ENCODE measurements around the gene IER2.
"Not testable (repeated sequence)": the region's sequence is repeated elsewhere in the genome, so short reads cannot be mapped to it uniquely, and the experiment has no call there.

Gene IER2

GRCh38 chr19:13164343-13165161 is 14.3 kb downstream of the IER2 start:
- DNase-seq (ENCODE audit: low spot score): peak; percentile 99

- no peak for DNase-seq (ENCODE audit: low spot score)
Observed at GRCh38 chr19:13165162-13165997, 15.2 kb downstream of the IER2 start.

GRCh38 chr19:13166151-13166550 is 15.9 kb downstream of the IER2 start:
- DNase-seq (ENCODE audit: low spot score): not testable (repeated sequence)

DNA sequence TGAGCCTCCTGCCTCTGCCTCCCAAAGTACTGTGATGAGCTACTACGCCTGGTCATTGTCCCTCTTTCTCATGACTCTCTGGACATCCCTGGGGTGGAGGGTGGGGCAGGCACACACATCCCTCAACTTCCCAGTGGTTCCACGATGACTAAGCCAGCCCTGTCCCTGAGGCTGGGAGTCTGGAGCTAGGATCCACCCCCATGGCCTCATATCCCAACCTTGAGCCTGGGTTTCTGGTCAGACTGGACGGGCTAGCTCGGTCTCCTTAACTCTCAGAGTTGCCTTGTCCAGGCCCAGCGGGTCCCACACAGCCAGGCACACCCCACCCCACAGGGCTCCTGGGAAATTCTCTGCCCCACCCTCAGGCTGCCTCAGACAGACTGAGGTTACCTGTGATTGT is 19.6 kb downstream of the IER2 start:
- no peak for DNase-seq (ENCODE audit: low spot score)

DNA sequence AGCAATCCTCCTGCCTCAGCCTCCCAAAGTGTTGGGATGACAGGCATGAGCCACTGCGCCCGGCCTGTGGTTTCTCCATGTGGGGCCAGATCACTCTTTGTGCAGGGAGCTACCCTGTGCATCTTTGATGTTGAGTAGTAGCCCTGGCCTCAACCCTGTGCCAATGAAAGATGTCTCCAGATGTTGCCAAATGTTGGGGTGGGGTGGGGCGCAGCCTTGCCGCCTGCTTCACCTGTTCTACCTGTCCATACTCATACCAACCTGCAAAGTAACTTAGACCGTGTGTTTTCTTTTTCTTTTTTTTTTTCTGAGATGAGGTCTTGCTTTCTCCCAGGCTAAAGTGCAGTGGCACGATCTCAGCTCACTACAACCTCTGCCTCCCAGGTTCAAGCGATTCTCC is 20.9 kb downstream of the IER2 start:
- no peak for DNase-seq (ENCODE audit: low spot score)

DNA sequence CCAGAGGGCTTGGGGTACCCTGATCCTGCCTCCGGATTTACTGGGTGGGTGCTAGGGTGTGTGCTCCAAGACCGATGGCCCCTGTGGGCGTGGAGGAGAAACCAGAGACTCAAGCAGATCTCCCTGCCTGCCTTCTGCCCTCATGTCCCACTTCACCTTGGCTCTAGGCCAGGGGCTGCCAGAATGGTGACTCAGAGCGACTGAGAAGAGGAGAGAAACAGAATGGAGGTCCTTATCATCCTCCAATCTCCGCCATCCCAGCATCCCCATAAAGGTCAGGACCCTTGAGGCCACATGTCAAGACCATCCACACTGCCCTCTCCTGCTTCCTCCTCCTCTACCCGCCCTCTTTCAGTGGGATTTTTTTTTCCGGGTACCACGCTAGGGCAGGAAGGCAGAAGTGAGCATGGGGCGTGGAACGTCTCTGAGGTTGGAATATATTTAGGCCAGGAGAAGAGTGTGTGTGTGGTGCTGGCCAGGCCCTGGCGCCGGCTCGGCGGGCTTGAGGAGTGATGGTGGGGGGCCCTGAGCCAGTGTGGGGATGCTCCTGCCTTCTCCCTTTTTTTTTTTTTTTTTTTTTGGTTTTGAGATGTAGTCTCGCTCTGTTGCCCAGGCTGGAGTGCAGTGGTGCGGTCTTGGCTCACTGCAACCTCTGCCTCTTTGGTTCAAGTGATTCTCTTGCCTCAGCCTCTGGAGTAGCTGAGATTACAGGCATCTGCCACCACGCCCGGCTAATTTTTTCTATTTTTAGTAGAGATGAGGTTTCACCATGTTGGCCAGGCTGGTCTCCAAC is 22.3 kb downstream of the IER2 start:
- peak; percentile 73 for DNase-seq (ENCODE audit: low spot score)

DNA sequence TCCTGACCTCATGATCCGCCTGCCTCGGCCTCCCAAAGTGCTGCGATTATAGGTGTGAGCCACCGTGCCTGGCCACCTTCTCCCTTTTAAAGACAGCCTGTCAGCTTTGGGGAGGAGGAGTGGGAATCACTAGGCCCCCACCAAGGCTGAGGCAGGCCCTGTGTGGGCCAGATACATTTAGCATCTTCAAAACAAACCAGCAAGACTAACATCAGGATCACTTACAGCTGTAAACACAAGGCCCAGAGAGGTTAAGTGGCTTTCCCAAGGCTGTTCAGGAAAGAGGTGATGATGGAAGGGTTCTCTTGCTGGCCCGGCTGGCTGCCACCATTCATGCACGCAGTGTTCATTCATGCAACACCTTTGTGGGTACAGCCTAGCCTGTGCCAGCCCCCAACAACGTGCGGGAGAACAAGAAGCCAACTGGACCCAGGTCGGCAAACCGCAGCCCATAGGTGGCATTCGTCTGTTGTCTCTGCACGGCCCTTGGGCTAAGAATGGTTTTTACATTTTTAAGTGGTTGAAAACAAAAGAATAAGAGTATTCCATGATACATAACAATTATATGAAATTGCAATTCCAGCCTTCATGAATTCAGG is 23.0 kb downstream of the IER2 start:
- no peak for DNase-seq (ENCODE audit: low spot score)

DNA sequence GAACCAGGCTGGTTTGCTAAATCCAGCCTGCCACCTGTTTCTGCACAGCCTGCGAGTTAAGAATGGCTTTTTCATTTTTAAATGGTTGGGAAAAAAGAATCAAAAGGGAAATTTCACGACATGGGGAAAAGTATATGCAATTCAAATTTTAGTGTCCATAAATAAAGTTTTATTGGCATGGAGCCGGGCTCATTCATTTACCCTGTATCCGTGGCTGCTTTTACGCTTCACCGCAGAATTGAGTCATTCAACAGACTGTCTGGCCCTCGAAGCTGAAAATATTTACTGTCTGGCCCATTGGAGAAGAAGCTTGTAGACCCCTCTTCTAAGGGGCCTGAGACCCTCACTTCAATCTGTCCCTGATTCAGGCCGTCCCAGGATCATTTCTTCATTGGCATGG is 26.1 kb downstream of the IER2 start:
- DNase-seq (ENCODE audit: low spot score): no peak

DNA sequence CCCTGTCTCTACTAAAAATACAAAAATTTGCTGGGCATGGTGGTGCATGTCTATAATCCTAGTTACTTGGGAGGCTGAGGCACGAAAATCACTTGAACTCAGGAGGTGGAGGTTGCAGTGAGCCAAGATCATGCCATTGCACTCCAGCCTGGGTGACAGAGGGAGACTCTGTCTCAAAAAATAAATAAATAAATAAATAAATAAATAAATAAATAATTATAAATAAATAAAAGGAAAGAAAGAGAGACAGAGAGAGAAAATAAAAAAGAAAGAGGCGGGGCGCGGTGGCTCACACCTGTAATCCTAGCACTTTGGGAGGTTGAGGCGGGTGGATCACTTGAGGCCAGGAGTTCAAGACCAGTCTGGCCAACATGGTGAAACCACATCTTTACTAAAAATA is 27.4 kb downstream of the IER2 start:
- not testable (repeated sequence) for DNase-seq (ENCODE audit: low spot score)

DNA sequence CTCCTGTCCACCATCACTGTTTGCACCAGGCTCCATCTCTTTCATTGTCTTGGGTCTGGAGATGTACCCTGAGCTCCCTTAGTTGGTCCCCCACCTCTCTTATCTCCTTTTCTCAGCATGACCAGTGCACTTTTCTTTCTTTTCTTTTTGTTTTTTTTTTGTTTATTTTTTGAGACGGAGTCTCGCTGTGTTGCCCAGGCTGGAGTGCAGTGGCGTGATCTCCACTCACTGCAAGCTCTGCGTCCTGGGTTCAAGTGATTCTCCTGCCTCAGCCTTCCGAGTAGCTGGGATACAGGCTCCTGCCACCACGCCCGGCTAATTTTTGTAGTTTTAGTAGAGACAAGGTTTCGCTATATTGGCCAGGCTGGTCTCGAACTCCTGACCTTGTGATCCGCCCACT is 28.1 kb downstream of the IER2 start:
- DNase-seq (ENCODE audit: low spot score): not testable (repeated sequence)

DNA sequence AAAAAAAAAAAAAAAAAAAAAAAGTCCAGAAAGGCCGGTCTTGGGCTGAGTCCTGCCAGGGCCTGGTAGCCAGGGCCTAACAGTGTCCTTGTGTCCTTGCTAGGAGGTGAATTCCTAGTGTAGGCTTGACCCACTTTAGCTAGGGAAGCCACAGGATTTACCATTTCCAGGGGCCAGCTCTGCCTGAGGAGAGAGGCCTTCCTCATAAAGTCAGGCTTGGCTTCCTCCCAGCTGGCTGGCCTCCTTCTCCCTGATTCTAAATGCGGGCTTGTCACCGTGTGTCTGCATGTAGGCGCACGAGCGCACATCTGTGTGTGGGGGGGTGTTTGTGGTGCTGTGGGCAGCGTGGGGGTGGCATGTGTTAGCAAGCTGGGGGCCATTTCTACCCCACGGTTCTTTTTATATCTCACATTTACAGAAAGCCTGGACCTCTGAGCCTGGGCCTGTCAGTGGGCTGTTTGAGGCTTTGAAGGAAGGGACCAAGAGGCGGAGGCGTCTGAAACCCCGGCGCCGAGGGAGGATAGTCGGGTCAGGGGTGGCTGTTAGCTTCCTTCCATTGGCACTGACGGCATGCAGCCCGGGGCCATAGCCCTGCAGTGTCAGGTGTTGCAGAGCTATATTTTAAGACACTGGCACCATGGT is 31.7 kb downstream of the IER2 start:
- DNase-seq (ENCODE audit: low spot score): no peak

DNA sequence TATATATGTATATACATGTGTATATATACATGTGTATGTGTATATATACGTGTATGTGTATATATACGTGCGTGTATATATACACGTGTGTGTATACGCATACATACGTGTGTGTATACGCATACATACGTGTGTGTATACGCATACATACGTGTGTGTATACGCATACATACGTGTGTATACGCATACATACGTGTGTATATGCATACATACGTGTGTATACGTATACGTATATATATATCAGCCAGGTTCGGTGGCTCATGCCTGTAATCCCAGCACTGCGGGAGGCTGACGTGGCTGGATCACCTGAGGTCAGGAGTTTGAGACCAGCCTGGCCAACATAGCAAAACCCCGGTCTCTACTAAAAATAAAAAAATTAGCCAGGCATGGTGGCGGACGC is 34.7 kb downstream of the IER2 start:
- not testable (repeated sequence) for DNase-seq (ENCODE audit: low spot score)

DNA sequence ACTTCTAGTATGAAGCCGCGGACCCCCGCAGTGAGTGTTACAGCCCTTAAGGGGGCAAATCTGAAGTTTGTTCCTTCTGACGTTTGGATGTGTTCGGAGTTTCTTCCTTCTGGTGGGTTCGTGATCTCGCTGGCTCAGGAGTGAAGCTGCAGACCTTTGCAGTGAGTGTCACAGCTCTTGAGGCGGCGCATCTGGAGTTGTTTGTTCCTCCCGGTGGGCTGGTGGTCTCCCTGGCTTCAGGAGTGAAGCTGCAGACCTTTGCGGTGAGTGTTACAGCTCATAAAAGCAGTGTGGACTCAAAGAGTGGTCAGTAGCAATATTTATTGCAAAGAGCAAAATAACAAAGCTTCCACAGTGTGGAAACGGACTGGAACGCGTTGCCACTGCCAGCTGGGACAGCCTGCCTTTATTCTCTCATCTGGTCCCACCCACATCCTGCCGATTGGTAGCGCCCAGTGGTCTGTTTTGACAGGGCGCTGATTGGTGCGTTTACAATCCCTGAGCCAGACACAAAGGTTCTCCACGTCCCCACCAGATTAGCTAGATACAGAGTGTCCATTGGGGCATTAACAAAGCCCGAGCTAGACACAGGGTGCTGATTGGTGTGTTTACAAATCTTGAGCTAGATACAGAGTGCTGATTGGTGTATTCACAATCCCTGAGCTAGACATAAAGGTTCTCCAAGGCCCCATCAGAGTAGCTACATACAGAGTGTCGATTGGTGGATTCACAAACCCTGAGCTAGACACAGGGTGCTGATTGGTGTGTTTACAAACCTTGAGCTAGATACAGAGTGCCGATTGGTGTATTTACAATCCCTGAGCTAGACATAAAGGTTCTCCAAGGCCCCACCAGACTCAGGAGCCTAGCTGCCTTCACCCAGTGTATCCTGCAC is 35.8 kb downstream of the IER2 start:
- DNase-seq (ENCODE audit: low spot score): not testable (repeated sequence)

- not testable (repeated sequence) for DNase-seq (ENCODE audit: low spot score)
Observed at GRCh38 chr19:13186688-13187087, 36.5 kb downstream of the IER2 start.

DNA sequence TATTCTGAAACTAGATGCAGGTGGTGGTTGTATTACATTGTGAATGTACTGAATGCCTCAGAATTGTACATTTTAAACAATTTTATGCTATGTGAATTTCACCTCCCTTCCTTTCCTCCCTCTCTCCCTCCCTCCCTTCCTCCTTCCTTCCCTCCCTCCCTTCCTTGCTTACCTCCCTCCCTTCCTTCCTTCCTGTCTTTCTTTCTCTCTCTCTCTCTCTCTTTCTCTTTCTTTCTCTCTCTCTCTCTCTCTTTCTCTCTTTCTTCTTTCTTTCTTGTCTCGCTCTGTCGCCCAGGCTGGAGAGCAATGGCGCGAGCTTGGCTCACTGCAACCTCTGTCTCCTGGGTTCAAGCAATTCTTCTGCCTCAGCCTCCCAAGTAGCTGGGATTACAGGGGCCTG is 37.2 kb downstream of the IER2 start:
- DNase-seq (ENCODE audit: low spot score): no peak

- no peak for DNase-seq (ENCODE audit: low spot score)
Observed at GRCh38 chr19:13189600-13189999, 39.4 kb downstream of the IER2 start.

DNA sequence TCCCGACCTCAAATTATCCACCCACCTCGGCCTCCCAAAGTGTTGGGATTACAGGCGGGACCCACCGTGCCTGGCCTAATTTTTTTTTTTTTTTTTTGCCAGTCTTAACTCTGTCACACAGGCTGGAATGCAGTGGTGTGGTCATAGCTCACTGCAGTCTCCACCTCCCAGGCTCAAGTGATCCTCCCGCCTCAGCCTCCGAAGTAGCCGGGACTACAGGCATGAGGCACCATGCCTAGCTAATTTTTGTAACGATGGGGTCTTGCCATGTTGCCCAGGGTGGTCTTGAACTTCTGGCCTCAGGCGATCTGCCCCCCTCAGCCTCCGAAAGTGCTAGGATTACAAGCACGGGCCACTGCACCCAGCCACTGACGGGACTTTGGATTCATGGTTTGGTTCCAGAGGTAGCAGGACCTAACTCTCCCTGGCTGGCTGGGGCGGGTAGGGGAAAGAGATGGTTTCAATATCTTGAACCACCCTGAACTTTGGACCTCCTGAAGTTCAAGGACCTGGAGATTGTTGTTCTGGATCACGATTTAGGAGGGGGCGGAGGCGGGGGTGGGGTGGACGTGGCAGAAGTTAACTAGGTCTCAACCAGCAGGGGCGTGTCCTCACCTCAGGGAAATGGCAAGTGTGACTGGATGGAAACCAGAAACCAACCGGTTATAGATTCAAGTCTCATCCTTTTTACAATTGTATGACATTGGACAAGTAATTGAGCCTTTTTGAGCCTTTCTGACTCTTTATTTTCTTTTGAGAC is 40.8 kb downstream of the IER2 start:
- DNase-seq (ENCODE audit: low spot score): no peak

DNA sequence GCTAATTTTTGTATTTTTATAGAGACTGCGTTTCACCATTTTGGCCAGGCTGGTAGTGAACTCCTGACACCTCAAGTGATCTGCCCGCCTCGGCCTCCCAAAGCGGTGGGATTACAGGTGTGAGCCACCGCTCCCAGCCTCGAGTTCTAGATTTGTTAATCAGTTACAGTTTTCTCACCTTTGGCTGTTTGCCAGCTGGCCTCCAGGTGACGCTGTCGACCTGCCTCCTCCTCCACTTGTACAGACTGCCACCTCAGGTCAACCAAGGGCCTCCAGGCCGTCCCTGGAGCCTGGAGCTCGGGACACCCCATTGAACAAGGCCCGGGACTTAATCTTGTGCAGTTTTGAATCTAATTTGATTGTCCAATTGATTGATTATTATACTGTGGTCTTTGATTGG is 45.5 kb downstream of the IER2 start:
- DNase-seq (ENCODE audit: low spot score): no peak

GRCh38 chr19:13198634-13199033 is 48.4 kb downstream of the IER2 start:
- no peak for DNase-seq (ENCODE audit: low spot score)

DNA sequence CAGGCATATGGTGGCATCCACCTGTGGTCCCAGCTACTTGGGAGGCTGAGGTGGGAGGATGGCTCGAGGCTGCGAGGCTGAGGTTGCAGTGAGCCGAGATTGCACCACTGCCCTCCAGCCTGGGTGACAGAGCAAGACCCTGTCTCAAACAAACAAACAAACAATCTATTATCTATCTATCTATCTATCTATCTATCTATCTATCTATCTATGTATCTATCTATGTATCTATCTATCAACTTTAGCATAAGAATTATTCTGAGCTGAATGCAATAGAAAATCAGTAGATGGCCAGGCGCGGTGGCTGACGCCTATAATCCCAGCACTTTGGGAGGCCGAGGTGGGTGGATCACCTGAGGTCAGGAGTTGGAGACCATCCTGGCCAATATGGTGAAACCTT is 51.9 kb downstream of the IER2 start:
- DNase-seq (ENCODE audit: low spot score): not testable (repeated sequence)

Data from kidney capillary endothelial cell (primary cell).